Right renal pelvis (tissue), 4 donors: ENCODE data around the gene KIF5C. TPM values are rescaled to one million over a fixed set of nuclear protein-coding genes. Genes with fewer than 3 reads are reported as not detected.

Experiments
- DNase-seq, 4 donors: peaks; one replicate each; pipeline ENCODE4 v3.0.0-alpha.2; 2013; ENCODE audit warnings: low read depth in 4 of 4, low spot score in 3 of 4, missing footprints in 1 of 4
- polyA plus RNA-seq, 4 donors: library from polyadenylated mRNA; unstranded; fragments of 120-200 nt; gene quantifications; one replicate each; pipeline ENCODE4 v1.2.1, GENCODE V29; 2013; ENCODE audit not compliant: insufficient read length in 4 of 4

The KIF5C gene
- polyA plus RNA-seq, 4 donors = 4.2 to 7.8 (median 4.8) TPM

DNA sequence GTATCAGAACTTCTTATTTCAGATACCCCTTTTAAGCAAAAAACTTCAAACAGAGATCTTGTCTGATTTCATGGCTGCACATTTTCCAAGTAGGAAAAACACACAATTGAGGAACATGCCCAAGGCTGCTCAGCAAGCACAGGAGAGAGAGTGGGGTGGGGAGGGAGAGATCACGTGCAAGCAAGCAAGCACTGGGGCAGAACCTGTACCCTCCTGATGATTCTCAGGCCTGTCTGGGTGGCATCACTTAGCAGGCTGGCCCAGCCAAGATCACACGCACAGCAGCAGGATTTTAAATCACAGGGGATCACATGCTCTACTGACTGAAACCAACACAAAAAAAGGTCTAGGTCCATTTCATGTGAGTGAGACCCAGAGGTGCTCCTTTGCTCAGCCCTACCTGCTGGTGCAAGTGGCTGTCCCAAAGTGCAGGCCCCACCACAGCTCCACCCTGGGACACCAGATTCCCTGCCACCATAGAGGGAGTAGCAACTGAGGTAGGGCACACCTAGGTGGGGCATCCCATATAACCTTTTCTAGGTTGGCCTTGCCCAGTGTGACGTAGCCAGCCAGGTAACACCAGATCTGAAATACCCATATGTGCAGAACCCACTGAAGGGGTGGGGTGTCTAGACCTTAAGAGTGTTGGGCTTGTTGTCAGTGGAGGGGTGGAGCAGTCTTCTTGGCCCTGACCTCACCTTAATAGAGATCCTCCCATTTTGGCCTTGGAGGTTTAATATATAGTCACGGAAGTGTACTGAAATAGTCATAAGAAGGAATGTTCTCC lies 161.7 kb downstream of the KIF5C start:
- no peak for DNase-seq

GRCh38 chr2:149037851-149038250 lies 162.8 kb downstream of the KIF5C start:
- DNase-seq = no peak

- no peak for DNase-seq
These were observed 163.6 kb downstream of the KIF5C start, which contains the start of gene LYPD6B for GRCh38 chr2:149038442-149039212. LYPD6B (plus strand) TSS chr2:149038699; CDS start chr2:149130949, 92,250 bp downstream.

GRCh38 chr2:149039213-149039724 lies 164.2 kb downstream of the KIF5C start:
- DNase-seq = no peak

GRCh38 chr2:149040451-149040850 lies 165.4 kb downstream of the KIF5C start:
- DNase-seq = no peak

GRCh38 chr2:149041482-149041881 lies 166.5 kb downstream of the KIF5C start:
- DNase-seq = no peak

DNA sequence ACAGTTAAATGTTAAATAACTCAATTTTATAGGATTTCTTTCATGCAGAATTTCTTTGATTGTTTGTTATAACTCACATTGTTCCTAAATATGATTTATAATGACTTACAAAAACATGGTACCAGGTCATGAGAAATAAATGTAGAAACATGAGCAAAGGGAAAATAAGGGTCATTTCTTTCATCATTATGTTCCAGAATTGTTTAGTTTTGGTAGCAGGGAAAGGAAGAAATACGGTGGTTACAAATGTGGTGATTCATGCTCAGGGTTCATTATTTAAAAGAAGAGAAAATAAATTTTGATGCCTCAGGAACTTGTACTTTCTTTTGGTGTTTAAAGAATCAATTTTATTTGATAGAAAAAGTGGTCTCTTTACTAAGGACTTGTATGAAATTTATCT lies 167.9 kb downstream of the KIF5C start:
- no peak for DNase-seq

GRCh38 chr2:149044500-149044899 lies 169.5 kb downstream of the KIF5C start:
- DNase-seq = no peak

GRCh38 chr2:149047118-149047517 lies 172.1 kb downstream of the KIF5C start:
- no peak for DNase-seq

DNA sequence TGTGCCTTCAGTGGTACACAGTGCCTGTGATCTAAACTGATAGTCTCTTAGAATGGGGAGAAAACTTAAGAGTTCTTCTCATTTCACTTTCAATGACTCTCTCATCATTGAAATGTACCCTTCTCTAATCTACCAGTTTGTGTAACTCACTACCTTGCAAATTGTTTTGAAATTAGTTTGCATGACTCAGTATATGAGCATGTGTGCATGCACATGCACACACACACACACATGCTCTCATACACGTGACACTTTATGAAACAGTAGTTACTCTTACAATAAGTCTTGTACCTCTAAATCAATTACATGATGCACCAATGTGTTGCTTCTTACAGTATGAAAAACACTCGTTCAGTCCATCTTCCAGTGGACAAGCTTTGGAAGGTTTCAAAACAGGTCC lies 174.1 kb downstream of the KIF5C start:
- no peak for DNase-seq

GRCh38 chr2:149050188-149050587 lies 175.2 kb downstream of the KIF5C start:
- DNase-seq = no peak

DNA sequence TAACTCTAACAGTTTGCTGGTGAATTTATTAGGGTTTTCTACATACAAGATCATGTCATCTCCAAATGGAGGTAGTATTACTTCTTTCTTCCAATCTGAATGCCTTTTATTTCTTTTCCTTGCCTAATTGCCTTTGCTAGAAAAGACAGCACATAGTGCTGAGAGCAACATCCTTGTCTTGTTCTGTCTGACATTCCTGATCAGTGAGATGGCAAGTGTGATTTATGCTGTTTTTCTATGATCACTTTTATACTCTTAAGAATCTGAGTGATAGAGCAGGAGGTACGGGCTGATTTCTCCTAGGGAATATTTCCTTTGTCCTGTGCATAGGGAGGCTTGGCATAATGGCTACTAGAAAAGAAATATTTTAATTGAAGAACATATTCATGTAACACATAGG lies 180.7 kb downstream of the KIF5C start:
- DNase-seq = no peak

- DNase-seq = no peak
These were observed 181.7 kb downstream of the KIF5C start for GRCh38 chr2:149056541-149057255.

- no peak for DNase-seq
These were observed 182.4 kb downstream of the KIF5C start for GRCh38 chr2:149057401-149057800.

- DNase-seq = no peak
These were observed 183.9 kb downstream of the KIF5C start for GRCh38 chr2:149058936-149059335.

DNA sequence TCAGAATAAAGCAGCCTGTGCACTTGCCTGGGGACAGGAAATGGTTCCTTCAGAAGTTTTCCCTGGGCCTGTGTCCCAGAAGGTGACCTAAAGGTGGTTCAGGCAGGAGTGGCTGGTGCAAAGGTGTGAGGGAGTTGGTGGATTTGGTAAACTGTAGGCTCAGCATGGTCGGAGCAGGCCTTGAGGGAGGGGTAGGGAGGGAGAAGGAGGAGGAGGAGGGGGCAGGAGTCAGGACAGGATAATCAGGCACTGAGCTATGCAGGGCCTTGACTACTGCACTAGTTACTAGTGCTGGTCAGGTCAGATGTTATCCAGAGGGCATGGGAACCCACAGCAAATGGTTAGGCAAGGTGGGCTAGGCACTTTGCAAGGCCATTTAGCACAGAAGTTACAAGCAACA lies 184.8 kb downstream of the KIF5C start:
- no peak for DNase-seq

DNA sequence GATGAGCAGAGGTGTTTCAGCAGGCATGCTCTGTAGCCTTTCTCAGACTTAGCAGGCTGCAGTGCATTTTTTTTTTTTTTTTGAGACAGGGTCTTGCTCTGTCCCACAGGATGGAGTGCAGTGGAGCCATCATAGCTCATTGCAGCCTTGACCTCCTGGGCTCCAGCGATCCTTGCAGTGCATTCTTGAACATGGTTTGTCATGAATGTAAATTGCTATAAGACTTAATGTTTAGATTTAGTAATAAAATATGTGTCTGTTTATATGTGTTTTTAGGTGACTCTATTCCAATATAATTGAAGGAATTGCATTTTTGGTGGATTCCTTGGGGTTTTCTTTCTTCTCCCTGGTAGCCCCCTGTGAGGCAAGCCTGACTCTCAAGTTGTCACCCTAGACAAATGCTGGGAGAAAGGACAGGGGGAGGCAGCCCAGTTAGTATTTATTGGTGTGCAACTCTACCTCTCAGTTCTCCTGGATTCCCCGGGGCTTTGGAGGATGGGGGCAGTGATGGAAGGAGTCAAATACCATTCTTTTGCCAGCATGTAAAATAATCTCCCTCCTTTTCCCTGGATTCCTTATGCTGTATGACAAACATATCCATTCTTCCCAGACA lies 186.2 kb downstream of the KIF5C start:
- no peak for DNase-seq

GRCh38 chr2:149062531-149062930 lies 187.5 kb downstream of the KIF5C start:
- no peak for DNase-seq

- DNase-seq = no peak
These were observed 188.2 kb downstream of the KIF5C start for GRCh38 chr2:149063177-149063576.

GRCh38 chr2:149064365-149064841 lies 189.4 kb downstream of the KIF5C start:
- no peak for DNase-seq
